ENCODE measurements around the gene PDE3A.
"Not testable (repeated sequence)": the region's sequence is repeated elsewhere in the genome, so short reads cannot be mapped to it uniquely, and the experiment has no call there.

PDE3A gene

GRCh38 chr12:20604408-20605067, 236.2 kb downstream of the PDE3A start:
- Mint-ChIP-seq H3K27ac (no peak overlapping the region), H3K4me3 (no peak overlapping the region), H3K9me3 (no peaks in the 10 kb centered on the region), H3K4me1 (ENCODE audit: low read depth) (no peaks in the 10 kb centered on the region), H3K36me3 (ENCODE audit: low read depth) (no peaks in the 10 kb centered on the region), H3K27me3 (ENCODE audit: low read depth) (no peaks in the 10 kb centered on the region)

GRCh38 chr12:20615020-20615419, 246.7 kb downstream of the PDE3A start:
- not testable (repeated sequence) for H3K36me3 Mint-ChIP-seq (ENCODE audit: low read depth); H3K27ac Mint-ChIP-seq; H3K4me1 Mint-ChIP-seq (ENCODE audit: low read depth); H3K9me3 Mint-ChIP-seq; H3K27me3 Mint-ChIP-seq (ENCODE audit: low read depth); H3K4me3 Mint-ChIP-seq

GRCh38 chr12:20616093-20616492, 247.8 kb downstream of the PDE3A start:
- Mint-ChIP-seq H3K4me3 (no peak overlapping the region), H3K9me3 (no peaks in the 10 kb centered on the region)

GRCh38 chr12:20620261-20620660, 251.9 kb downstream of the PDE3A start:
- no peaks in the 10 kb centered on the region for H3K9me3 Mint-ChIP-seq
- no peaks in the 10 kb centered on the region for H3K27me3 Mint-ChIP-seq (ENCODE audit: low read depth)
- H3K27ac Mint-ChIP-seq = no peak overlapping the region
- H3K4me3 Mint-ChIP-seq = no peak overlapping the region
- no peaks in the 10 kb centered on the region for H3K36me3 Mint-ChIP-seq (ENCODE audit: low read depth)
- no peaks in the 10 kb centered on the region for H3K4me1 Mint-ChIP-seq (ENCODE audit: low read depth)

More at GRCh38 chr12:20616093-20616492, 247.8 kb downstream of the PDE3A start:
- Mint-ChIP-seq H3K36me3 (ENCODE audit: low read depth) (no peaks in the 10 kb centered on the region), H3K27ac (no peak overlapping the region), H3K27me3 (ENCODE audit: low read depth) (no peaks in the 10 kb centered on the region), H3K4me1 (ENCODE audit: low read depth) (no peaks in the 10 kb centered on the region)

GRCh38 chr12:20624718-20625117, 256.4 kb downstream of the PDE3A start:
- H3K36me3 Mint-ChIP-seq (ENCODE audit: low read depth) = no peaks in the 10 kb centered on the region
- H3K9me3 Mint-ChIP-seq = no peaks in the 10 kb centered on the region
- H3K4me1 Mint-ChIP-seq (ENCODE audit: low read depth) = no peaks in the 10 kb centered on the region
- H3K4me3 Mint-ChIP-seq = no peak overlapping the region
- no peaks in the 10 kb centered on the region for H3K27me3 Mint-ChIP-seq (ENCODE audit: low read depth)
- H3K27ac Mint-ChIP-seq = no peak overlapping the region

- H3K4me3 Mint-ChIP-seq = no peak overlapping the region
- H3K27ac Mint-ChIP-seq = no peak overlapping the region
- no peaks in the 10 kb centered on the region for H3K27me3 Mint-ChIP-seq (ENCODE audit: low read depth)
- no peaks in the 10 kb centered on the region for H3K4me1 Mint-ChIP-seq (ENCODE audit: low read depth)
- H3K9me3 Mint-ChIP-seq = no peaks in the 10 kb centered on the region
- H3K36me3 Mint-ChIP-seq (ENCODE audit: low read depth) = no peaks in the 10 kb centered on the region
Observed at GRCh38 chr12:20625531-20625930, 257.2 kb downstream of the PDE3A start.

- no peaks in the 10 kb centered on the region for H3K36me3 Mint-ChIP-seq (ENCODE audit: low read depth)
- no peak overlapping the region for H3K27ac Mint-ChIP-seq
- no peak overlapping the region for H3K4me3 Mint-ChIP-seq
- no peaks in the 10 kb centered on the region for H3K9me3 Mint-ChIP-seq
- no peaks in the 10 kb centered on the region for H3K27me3 Mint-ChIP-seq (ENCODE audit: low read depth)
- H3K4me1 Mint-ChIP-seq (ENCODE audit: low read depth) = no peaks in the 10 kb centered on the region
Observed at GRCh38 chr12:20627001-20627588, 258.8 kb downstream of the PDE3A start.

GRCh38 chr12:20628226-20628787, 260.0 kb downstream of the PDE3A start:
- no peak overlapping the region for H3K4me3 Mint-ChIP-seq
- no peak overlapping the region for H3K27ac Mint-ChIP-seq
- H3K4me1 Mint-ChIP-seq (ENCODE audit: low read depth) = no peaks in the 10 kb centered on the region
- no peaks in the 10 kb centered on the region for H3K36me3 Mint-ChIP-seq (ENCODE audit: low read depth)
- H3K9me3 Mint-ChIP-seq = no peaks in the 10 kb centered on the region
- no peaks in the 10 kb centered on the region for H3K27me3 Mint-ChIP-seq (ENCODE audit: low read depth)

- Mint-ChIP-seq H3K4me3 (no peak overlapping the region), H3K27me3 (ENCODE audit: low read depth) (no peaks in the 10 kb centered on the region), H3K27ac (no peak overlapping the region), H3K4me1 (ENCODE audit: low read depth) (no peaks in the 10 kb centered on the region), H3K9me3 (no peaks in the 10 kb centered on the region), H3K36me3 (ENCODE audit: low read depth) (no peaks in the 10 kb centered on the region)
Observed at GRCh38 chr12:20628999-20629398, 260.7 kb downstream of the PDE3A start.

GRCh38 chr12:20629414-20630156, 261.2 kb downstream of the PDE3A start:
- Mint-ChIP-seq H3K9me3 (no peaks in the 10 kb centered on the region), H3K36me3 (ENCODE audit: low read depth) (no peaks in the 10 kb centered on the region), H3K4me3 (no peak overlapping the region), H3K27me3 (ENCODE audit: low read depth) (no peaks in the 10 kb centered on the region), H3K4me1 (ENCODE audit: low read depth) (no peaks in the 10 kb centered on the region), H3K27ac (no peak overlapping the region)

- Mint-ChIP-seq H3K36me3 (ENCODE audit: low read depth) (no peaks in the 10 kb centered on the region), H3K27ac (no peak overlapping the region), H3K4me1 (ENCODE audit: low read depth) (no peaks in the 10 kb centered on the region), H3K9me3 (no peaks in the 10 kb centered on the region), H3K4me3 (no peak overlapping the region), H3K27me3 (ENCODE audit: low read depth) (no peaks in the 10 kb centered on the region)
Observed at GRCh38 chr12:20631711-20632110, 263.4 kb downstream of the PDE3A start.

- H3K4me3 Mint-ChIP-seq = no peak overlapping the region
- H3K4me1 Mint-ChIP-seq (ENCODE audit: low read depth) = no peaks in the 10 kb centered on the region
- no peaks in the 10 kb centered on the region for H3K27me3 Mint-ChIP-seq (ENCODE audit: low read depth)
- no peak overlapping the region for H3K27ac Mint-ChIP-seq
- H3K36me3 Mint-ChIP-seq (ENCODE audit: low read depth) = no peaks in the 10 kb centered on the region
- H3K9me3 Mint-ChIP-seq = no peaks in the 10 kb centered on the region
Observed at GRCh38 chr12:20641106-20641505, 272.8 kb downstream of the PDE3A start.

- no peaks in the 10 kb centered on the region for H3K9me3 Mint-ChIP-seq
- no peaks in the 10 kb centered on the region for H3K36me3 Mint-ChIP-seq (ENCODE audit: low read depth)
- no peaks in the 10 kb centered on the region for H3K27me3 Mint-ChIP-seq (ENCODE audit: low read depth)
Observed at GRCh38 chr12:20643822-20644221, 275.5 kb downstream of the PDE3A start.

GRCh38 chr12:20646239-20646827, 278.0 kb downstream of the PDE3A start:
- H3K4me3 Mint-ChIP-seq = no peak overlapping the region
- H3K9me3 Mint-ChIP-seq = no peaks in the 10 kb centered on the region

More at GRCh38 chr12:20643822-20644221, 275.5 kb downstream of the PDE3A start:
- no peak overlapping the region for H3K27ac Mint-ChIP-seq
- no peaks in the 10 kb centered on the region for H3K4me1 Mint-ChIP-seq (ENCODE audit: low read depth)
- H3K4me3 Mint-ChIP-seq = no peak overlapping the region

More at GRCh38 chr12:20646239-20646827, 278.0 kb downstream of the PDE3A start:
- H3K36me3 Mint-ChIP-seq (ENCODE audit: low read depth) = no peaks in the 10 kb centered on the region
- H3K27me3 Mint-ChIP-seq (ENCODE audit: low read depth) = no peaks in the 10 kb centered on the region
- H3K27ac Mint-ChIP-seq = no peak overlapping the region
- no peaks in the 10 kb centered on the region for H3K4me1 Mint-ChIP-seq (ENCODE audit: low read depth)
